Measurements from ENCODE around the gene RAB11FIP4. TPM values are rescaled to one million over a fixed set of nuclear protein-coding genes. Genes with fewer than 3 reads are reported as not detected.

Gene RAB11FIP4
- total RNA-seq, 1 experiment from 2014 or later = 15.1 TPM

GRCh38 chr17:31413081-31413799, 21.8 kb downstream of the RAB11FIP4 start:
- Histone ChIP-seq H3K27ac (ENCODE audit: low read depth, low read length) (no peak overlapping the region), H3K4me2 (ENCODE audit: low read length) (no peak overlapping the region), H3K4me1 (ENCODE audit: control insufficient read depth in 1 of 2, insufficient read depth in 2 of 2, low read length in 2 of 2) (no peaks in the 10 kb centered on the region), H3K4me3 (replicated peaks in 1 of 2; ENCODE audit: low read depth in 1 of 2, low read length in 2 of 2) (no peak overlapping the region), H3K27me3 (ENCODE audit: insufficient read depth, low read length) (no peaks in the 10 kb centered on the region), H2AFZ (ENCODE audit: low read depth, low read length, poor library complexity, severe bottlenecking) (no peak overlapping the region), H4K20me1 (ENCODE audit: insufficient read depth) (no peaks in the 10 kb centered on the region), H3K36me3 (ENCODE audit: control insufficient read depth in 1 of 2, insufficient read depth in 2 of 2, low read length in 2 of 2) (no peaks in the 10 kb centered on the region), H3K79me2 (ENCODE audit: insufficient read depth, low read length) (no peaks in the 10 kb centered on the region), H3K9me3 (ENCODE audit: control insufficient read depth in 1 of 2, insufficient read depth in 1 of 2, low read depth in 1 of 2, low read length in 2 of 2) (no peaks in the 10 kb centered on the region), H3K9ac (ENCODE audit: low read length) (no peak overlapping the region), H3K9me2 (ENCODE audit: insufficient read depth) (no peaks in the 10 kb centered on the region)
- no peak for ATAC-seq
- CTCF ChIA-PET = interaction anchor here (1.4 kb wide), 1 partner anchor 24 kb away, joined by 3 read pairs; no protein-coding TSS in a partner anchor
- RAD21 ChIA-PET (ENCODE audit: low non-redundant PET in 1 of 2, low total read pairs in 2 of 2, uncharacterized antibody in 2 of 2, unreplicated experiment in 2 of 2) = interaction anchor here in 1 of 2 experiments (0.6 kb wide), 1 partner anchor 419 kb away, joined by 3 read pairs; no protein-coding TSS in a partner anchor
- intact Hi-C loops (cut with micrococcal nuclease) = no loop called here
- no peak for TF ChIP-seq ELF1 (IDR thresholded peaks at IDR 0.05; ENCODE audit: borderline replicate concordance, low read depth)
- no peak for TF ChIP-seq CBX3 (IDR thresholded peaks at IDR 0.05; ENCODE audit: low read depth)
- no peak for TF ChIP-seq ATF3 (IDR thresholded peaks at IDR 0.05)
- TF ChIP-seq EZH2 (IDR thresholded peaks at IDR 0.05) = no peak
- no peak for TF ChIP-seq EGR1 (IDR thresholded peaks at IDR 0.05; ENCODE audit: low read depth)
- no peak for TF ChIP-seq ZBTB33 (IDR thresholded peaks at IDR 0.05; ENCODE audit: extremely low read depth, insufficient replicate concordance, low read length)
- TF ChIP-seq POLR2AphosphoS5 (IDR thresholded peaks at IDR 0.05; ENCODE audit: low read depth, low read length) = no peak
- no peak for TF ChIP-seq SIN3A (IDR thresholded peaks at IDR 0.05; ENCODE audit: low read depth)
- TF ChIP-seq CEBPB (IDR thresholded peaks at IDR 0.05; ENCODE audit: low read depth) = no peak
- no peak for TF ChIP-seq SRF (IDR thresholded peaks at IDR 0.05; ENCODE audit: low read depth)
- POLR2A ChIA-PET = no interaction called here
- no TSS peak for BruUV-seq (replicated peaks)
- DNase-seq (ENCODE audit: low read depth, low spot score) = no peak

All from HCT116 (cell line).